ENCODE measurements around the gene MTERF4. TPM values are rescaled to one million over a fixed set of nuclear protein-coding genes. Genes with fewer than 3 reads are reported as not detected.

Gene MTERF4
- total and polyA plus RNA-seq, 2 of the 13 experiments (the other 11 are each of a cell fraction or from before 2014, with no cell fraction given), result 50.5 to 59.8 TPM

- TF ChIP-seq ZSCAN25 (CRISPR knock-in tag; IDR thresholded peaks at IDR 0.05), result peak; percentile 89
- no peak for TF ChIP-seq RBM22 (optimal IDR thresholded peaks at IDR 0.05; ENCODE audit: low read length)
- peak; percentile 97 for TF ChIP-seq AKAP8 (CRISPR knock-in tag; IDR thresholded peaks at IDR 0.05)
- TF ChIP-seq ZNF317 (CRISPR knock-in tag; IDR thresholded peaks at IDR 0.05), result peak; percentile 95
- TF ChIP-seq ZNF850 (CRISPR knock-in tag; conservative IDR thresholded peaks at IDR 0.05), result peak; percentile 86; the same call in 1 of the 2 replicates
- peak; percentile 78; the same call in 1 of the 2 replicates for TF ChIP-seq ESRRA (CRISPR knock-in tag; IDR thresholded peaks at IDR 0.05; ENCODE audit: low read depth)
- TF ChIP-seq, protein P1, sequence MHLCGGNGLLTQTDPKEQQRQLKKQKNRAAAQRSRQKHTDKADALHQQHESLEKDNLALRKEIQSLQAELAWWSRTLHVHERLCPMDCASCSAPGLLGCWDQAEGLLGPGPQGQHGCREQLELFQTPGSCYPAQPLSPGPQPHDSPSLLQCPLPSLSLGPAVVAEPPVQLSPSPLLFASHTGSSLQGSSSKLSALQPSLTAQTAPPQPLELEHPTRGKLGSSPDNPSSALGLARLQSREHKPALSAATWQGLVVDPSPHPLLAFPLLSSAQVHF (CRISPR knock-in tag; IDR thresholded peaks at IDR 0.05), result peak; percentile 92
- TF ChIP-seq ZNF282 (IDR thresholded peaks at IDR 0.05; ENCODE audit: partially characterized antibody), result no peak
- peak; percentile 97 for TF ChIP-seq MIXL1 (CRISPR knock-in tag; IDR thresholded peaks at IDR 0.05)
- TF ChIP-seq KAT2B (IDR thresholded peaks at IDR 0.05; ENCODE audit: borderline replicate concordance, low read depth, low read length), result no peak
- TF ChIP-seq ZNF768 (CRISPR knock-in tag; IDR thresholded peaks at IDR 0.05), result peak; percentile 95
- no peak for TF ChIP-seq REXO4 (CRISPR knock-in tag; IDR thresholded peaks at IDR 0.05; ENCODE audit: borderline replicate concordance)
- TF ChIP-seq SRSF1 (optimal IDR thresholded peaks at IDR 0.05; ENCODE audit: low read depth, low read length), result peak; percentile 97
- peak in 1 of 2 experiments; percentile 81; a peak in 1 of 4 replicates for TF ChIP-seq REST (IDR thresholded peaks at IDR 0.05; ENCODE audit: borderline replicate concordance in 1 of 2, low read depth in 1 of 2, low read length in 2 of 2)
- peak; percentile 81 for TF ChIP-seq HNRNPK (IDR thresholded peaks at IDR 0.05; ENCODE audit: low read depth, low read length, poor library complexity, severe bottlenecking)
- TF ChIP-seq ZNF296 (CRISPR knock-in tag; conservative IDR thresholded peaks at IDR 0.05), result 0 out of 2 replicates have a peak, but pooled peaks have one; percentile 52
- peak; percentile 83 for TF ChIP-seq ZBTB21 (CRISPR knock-in tag; IDR thresholded peaks at IDR 0.05)
- TF ChIP-seq ZNF576 (CRISPR knock-in tag; IDR thresholded peaks at IDR 0.05), result peak; percentile 22; the same call in 1 of the 2 replicates
- peak; percentile 94; the same call in 1 of the 2 replicates for TF ChIP-seq TOE1 (CRISPR knock-in tag; IDR thresholded peaks at IDR 0.05)
- TF ChIP-seq KDM5B (CRISPR knock-in tag; IDR thresholded peaks at IDR 0.05; ENCODE audit: borderline replicate concordance), result peak; percentile 99
- no peak for TF ChIP-seq ETS1 (CRISPR knock-in tag; IDR thresholded peaks at IDR 0.05)
- TF ChIP-seq ZBTB1 (CRISPR knock-in tag; IDR thresholded peaks at IDR 0.05; ENCODE audit: borderline replicate concordance), result peak; percentile 83
- peak; percentile 100 for TF ChIP-seq KMT2B (CRISPR knock-in tag; IDR thresholded peaks at IDR 0.05)
- TF ChIP-seq RFXAP (CRISPR knock-in tag; IDR thresholded peaks at IDR 0.05; ENCODE audit: borderline replicate concordance), result peak; percentile 97
- TF ChIP-seq TBL1XR1 (IDR thresholded peaks at IDR 0.05; ENCODE audit: borderline replicate concordance, low read length, partially characterized antibody), result peak; percentile 79
- peak; percentile 98 for TF ChIP-seq ZNF589 (CRISPR knock-in tag; conservative IDR thresholded peaks at IDR 0.05)
Measured at GRCh38 chr2:241102239-241102803, at the start of gene MTERF4 (continued).
